GM18502 (cell line): ENCODE data around the gene RPTOR.
A peak's percentile ranks its signal among the peaks of the same experiment; 100 is the strongest.

ENCODE experiments used
- ATAC-seq: cut with Tn5 transposase; IDR thresholded peaks from one replicate; pipeline ENCODE4 v1.9.1; 2021; ENCODE audit warnings: mild to moderate bottlenecking; ENCODE audit not compliant: unreplicated experiment, poor library complexity

RPTOR gene

DNA sequence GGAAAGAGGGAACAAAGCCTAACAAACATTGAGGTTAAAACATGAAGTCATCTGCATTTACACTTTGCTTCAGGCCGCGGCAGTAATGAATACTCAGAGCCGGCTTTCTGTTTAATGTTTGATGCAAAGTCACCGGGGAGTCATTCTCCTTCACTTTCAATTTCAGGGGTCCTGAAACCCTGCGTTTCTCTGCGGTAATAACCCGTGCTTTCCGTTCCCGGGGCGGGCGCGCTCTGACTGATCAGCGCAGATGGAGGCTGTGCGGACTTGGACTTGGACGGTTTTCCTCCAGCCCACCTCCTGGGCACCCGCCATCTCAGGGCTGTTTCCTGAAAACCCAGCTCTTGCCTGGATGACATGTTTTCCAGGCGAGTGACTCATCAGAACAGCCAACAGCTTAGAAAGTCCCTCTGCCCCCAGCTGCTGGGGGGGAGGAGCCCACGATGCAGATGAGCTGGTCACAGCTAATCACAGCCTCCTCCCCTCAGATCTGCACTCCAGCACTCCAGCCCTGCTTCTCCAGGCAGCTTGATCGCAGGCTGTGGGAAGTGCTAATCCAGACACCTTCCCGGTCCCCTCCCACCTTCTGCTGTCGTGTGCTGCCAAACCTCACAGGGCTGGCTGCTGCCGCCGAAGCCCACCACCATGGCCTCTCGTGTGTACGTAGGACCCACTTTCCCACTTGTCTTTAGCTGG lies 288.4 kb downstream of the RPTOR start:
- ATAC-seq, result peak; percentile 74

DNA sequence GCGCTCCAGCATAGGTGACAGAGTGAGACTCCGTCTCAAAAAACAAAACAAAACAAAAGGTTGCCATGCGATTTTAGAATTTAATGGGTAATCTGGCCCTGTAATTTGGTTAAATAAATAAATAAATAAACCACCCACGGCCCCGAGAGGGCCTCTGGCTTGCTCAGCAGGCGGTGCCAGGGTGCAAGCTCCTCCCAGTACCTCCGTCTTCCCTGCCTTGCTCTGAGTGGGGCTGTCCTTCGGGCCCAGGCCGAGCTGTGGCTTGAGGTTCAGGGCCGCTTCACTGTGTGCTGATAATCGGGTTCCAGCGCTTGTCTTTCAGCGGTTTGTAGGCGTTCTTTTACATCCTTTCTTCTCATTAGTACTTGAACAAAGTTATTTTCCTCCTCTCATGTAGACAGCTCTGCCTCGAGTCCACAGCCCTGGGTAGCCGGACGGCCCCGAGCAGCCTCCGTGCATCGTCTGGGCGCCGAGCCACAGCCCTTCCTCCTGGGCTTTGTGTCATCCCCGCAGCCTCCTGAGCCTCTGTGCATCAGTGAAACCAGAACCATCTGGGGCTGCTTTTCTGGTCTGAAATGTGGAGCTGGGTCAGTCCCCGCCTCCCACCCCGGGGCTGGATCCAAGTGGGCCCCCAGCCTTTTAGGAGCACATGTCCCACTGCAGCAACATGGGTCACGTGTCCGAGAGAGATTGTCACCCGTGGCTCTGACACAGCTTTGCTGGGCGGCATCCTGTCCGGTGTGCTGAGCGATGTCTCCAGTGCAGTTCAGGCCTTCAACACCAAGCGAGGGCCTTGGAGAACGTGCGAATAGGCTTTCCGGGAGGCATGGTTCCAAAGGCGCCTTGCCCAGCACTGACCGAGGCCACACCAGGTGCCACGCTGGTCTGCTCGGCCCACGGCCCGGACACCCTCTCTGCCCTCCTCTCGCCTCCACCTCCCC lies 289.6 kb downstream of the RPTOR start:
- ATAC-seq, result no peak

DNA sequence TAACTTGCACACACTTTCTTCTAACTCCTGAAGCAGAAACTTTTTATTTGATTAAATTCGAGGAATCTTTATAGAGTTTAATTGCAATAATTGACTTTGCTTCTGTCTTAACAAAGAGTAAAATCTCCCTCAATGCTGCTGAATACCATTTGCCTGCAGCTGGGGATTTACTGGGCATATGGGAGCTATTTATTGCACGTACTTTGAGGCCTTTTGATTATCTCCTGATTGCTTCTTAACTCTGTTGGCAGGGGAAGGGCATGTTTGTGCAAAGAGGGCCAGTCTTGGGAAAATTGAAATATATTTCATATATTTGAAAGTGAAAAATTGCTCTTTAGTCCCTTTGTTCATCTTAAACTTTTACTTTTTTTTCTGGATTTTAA lies 290.2 kb downstream of the RPTOR start:
- no peak for ATAC-seq

DNA sequence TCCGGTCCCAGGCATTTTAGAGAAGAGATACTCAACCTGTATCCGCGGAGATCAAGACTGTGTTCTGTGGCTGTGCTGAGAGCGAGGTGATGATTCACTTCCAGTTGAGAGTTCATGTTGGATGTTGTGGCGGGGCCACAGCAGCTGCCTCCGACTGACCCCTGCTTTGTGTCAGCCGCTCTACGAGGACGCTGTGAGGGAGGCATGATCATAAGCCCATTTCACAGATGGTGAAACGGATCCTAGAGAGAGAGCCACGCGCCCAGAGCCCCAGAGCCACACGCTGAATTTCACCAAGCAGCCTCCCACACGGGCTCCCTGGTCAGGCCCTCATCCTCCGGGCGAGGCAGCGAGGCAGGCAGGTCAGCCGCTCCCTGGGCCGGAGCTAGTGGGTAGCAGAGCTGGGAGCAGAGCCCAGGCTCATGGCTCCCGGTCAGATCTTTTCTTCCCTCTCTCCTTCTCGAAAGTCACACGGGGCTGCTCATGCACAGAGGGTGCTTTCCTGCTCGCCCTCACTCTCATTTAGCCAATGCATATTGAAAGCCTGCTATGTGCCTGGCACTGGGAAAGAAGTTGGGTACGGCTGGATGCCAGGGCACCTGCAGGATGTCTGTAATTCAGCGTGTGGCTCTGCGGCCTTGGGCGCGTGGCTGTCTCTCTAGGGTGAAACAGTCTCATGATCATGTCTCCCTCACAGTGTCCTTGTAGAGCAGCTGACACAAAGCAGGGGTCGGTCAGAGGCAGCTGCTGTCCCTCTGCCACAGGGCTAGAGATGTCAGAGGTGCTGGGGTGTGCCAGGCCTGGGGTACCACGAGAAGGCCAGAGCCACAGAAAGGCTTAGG lies 291.4 kb downstream of the RPTOR start:
- ATAC-seq, result no peak

DNA sequence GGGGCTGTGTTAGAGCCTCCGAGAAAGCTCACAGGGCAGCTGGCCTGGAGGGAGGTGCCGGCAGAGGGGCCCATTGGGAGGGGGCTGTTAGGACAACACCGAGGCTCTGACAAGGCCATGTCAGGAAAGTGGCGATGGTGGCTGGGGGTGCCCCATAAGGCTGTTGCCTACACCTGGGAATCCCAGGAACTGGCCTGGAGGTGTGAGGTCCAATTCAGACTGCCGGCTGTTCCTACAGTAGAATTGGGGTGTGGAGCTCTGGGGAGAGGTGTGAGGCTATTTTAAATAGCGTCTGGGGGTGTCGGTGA lies 292.0 kb downstream of the RPTOR start:
- ATAC-seq, result no peak

DNA sequence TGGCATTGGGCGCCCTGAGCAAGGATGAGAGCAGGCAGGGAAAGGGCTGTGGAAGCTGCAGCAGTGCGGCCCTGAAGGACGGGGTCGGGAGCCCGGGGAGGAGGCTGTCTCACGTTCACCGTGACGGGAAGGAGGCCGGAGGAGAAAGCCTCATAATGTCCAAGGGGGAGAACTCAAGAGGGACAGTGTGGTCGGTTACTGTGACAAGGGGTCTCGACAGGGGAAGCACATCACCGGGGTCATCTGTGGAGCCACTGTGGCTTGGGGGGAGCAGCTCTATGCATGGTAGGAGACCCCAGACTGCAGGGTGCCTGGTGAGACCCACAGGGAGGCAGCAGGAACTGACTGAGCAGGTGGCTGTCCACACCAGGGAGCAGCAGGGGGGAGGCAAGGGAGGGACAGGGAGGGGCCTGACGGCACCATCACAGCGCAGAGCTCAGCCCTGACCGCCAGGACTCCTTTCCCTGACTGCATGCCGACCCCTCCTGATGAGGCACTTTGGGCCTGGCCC lies 292.4 kb downstream of the RPTOR start:
- no peak for ATAC-seq

DNA sequence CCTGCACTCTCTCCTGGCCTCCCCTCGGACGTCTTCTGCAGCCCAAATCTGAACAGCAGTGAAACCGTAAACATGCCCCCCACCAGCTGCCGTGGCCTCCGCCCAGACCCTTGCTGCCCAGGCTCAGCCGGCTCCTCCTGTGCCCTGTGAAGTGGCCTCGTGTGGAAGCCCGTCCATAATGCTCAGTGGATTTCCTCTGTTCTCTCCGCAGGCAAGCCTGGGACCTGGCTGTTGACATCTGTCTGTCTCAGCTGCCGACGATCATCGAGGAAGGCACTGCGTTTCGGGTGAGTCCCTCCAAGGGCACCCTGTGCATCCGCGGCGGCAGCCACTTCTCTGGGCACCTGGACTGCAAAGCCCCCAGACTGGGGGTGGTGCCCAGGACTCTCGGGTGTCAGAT lies 293.1 kb downstream of the RPTOR start:
- no peak for ATAC-seq

DNA sequence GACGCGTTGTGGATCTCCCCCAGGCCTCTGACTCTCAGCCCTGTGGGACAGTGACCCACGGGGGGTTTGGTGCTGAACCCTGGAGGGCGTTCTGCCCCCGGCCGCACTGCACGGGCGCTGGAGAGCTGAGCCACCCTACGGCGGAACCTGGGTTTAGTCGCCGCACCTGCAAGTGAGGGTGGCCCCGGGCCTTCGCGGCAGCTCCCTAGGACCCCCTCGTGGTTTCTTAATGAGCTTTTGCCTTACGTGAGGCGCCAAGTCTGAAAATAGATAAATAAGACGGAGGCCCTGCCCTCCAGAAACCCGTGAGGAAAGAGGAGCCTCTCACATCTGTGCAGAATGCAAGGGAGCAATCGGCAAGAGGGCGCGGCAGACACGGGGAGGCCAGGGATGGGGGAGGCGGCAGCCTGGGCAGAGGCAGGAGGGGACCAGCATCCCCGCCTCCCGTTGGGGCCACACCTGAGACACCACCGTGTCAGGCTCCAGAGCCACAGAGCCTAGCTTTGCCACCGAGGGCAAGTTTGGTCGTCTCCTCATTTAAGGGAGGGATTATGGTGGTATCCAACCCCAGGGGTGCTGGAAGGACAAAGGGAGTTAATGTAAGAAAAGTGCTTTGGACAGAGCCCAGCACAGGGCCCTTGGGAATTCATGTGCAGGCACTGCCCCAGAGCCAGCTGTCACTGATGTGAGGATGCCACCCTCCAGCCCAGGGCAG lies 293.8 kb downstream of the RPTOR start:
- ATAC-seq, result no peak

DNA sequence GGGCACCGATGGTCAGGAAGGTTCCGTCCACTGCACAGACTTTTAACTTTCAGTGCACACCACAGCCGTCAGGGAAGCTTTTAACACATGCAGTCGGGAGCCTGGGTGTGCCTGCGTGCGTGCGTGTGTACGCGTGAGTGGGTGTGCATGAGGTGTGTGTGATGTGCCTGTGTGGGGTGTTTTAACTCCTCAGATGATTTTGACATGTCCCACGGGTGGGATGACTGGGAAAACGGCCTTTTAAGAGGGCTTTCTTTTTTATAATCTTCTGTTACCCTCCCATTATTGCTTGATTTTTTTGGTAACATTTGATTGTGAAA lies 294.3 kb downstream of the RPTOR start:
- no peak for ATAC-seq

DNA sequence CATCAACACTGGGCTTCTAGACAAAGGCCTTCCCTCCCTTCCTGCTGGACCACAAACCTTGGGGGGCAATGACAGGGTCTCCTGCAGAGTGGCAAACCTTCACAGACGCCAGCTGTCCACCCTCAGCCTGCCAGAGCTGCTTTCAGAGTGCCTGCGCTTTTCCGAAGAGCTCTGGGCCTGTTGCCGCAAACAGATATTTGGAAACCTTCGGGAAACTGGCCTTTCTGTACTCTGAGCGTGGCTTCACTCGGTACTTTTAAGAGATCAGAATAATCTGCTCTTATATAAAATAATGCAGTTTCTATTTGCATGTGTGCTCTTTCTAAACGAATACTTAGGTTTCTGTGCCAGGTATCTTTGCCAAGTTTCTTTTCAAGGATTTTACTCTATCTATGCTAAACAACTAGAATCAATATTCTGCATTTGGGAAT lies 294.9 kb downstream of the RPTOR start:
- no peak for ATAC-seq

DNA sequence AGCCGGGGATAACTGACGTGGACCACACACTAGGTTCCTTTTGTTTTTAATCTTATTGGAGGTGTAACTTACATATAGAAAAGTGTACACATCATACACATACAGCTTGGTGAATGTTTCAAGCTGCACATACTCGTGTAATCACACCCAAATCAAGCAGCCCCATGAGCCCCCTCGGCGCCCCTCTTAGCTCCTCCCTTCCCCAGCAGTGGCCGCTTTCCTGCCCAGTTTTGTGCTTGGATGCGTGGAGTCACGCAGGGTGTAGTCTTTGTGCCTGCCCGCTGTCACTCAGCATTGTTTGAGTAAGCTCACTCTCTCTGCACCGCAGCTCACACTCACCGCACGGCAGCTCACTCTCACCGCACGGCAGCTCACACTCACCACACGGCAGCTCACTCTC lies 295.3 kb downstream of the RPTOR start:
- ATAC-seq, result no peak

DNA sequence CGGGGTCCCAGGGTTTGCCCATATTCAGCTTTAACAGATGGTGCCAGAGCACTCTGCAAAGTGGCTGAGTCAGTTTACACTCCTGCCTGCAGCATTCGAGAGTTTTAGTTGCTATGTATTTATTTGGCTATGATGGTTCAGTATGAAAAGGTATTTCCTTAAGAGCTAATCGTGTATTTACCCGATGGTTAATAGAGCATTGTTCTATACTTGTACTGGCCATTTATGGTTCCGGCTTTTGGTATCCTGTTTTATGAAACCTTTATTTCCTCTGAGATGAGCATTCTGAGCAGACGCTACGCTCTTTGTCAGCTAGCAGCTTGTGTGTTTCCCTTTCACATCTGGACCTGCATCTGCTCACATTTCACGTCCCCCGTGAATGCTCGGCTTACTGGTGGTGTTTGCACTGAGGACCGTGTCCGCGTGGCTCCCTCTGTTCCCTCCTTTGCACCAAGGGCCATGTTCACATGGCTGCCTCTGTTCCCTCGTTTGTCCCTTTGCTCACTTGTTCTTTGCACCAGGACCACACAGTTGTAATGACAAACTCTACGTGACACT lies 297.9 kb downstream of the RPTOR start:
- ATAC-seq, result no peak

DNA sequence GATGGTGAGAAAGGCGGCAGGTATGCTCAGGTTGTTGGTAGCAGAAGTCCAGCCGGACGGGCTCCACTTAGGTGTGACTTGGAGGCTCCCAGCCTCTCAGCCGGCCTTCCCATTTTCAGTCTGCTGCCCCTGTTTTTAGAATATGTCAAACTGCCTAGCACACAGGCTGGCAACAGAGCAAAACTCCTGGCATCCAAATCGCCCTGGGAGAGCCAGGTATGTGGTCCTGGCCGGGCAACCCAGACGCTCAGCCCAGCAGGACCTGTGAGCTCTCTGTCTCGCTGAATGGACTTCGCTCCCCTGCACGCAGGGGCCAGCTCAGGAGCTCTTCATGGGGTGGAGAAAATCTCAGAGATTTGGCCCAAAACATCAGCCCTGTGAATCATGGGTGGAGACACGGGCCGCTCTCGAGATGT lies 299.1 kb downstream of the RPTOR start:
- no peak for ATAC-seq

DNA sequence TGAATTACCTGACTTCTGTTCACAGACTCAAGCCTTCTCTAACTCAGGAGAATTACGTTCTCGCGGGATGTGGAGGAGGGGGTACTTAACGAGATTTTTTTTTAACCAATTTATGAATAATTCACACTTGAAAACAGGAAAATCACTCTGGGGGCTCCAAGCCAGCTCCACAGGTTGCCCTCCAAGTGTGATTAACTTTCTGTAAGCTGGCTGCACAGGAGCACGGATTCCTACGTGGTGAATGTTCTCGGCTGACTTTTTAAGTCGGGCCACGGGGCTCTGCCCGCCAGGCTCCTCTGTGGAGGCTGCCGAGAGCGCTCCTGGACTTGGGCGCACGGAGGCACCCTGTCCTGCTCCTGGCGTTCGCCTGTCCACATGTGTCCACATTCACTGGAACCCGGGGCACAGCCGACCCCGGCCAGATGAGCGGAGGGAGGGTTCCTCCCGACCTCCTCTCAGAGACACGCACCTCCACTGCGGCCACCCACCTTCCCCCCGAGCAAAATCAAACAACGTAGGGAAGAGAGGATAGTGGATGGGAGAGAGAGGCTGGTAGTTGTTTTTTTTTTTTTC lies 299.9 kb downstream of the RPTOR start:
- no peak for ATAC-seq

DNA sequence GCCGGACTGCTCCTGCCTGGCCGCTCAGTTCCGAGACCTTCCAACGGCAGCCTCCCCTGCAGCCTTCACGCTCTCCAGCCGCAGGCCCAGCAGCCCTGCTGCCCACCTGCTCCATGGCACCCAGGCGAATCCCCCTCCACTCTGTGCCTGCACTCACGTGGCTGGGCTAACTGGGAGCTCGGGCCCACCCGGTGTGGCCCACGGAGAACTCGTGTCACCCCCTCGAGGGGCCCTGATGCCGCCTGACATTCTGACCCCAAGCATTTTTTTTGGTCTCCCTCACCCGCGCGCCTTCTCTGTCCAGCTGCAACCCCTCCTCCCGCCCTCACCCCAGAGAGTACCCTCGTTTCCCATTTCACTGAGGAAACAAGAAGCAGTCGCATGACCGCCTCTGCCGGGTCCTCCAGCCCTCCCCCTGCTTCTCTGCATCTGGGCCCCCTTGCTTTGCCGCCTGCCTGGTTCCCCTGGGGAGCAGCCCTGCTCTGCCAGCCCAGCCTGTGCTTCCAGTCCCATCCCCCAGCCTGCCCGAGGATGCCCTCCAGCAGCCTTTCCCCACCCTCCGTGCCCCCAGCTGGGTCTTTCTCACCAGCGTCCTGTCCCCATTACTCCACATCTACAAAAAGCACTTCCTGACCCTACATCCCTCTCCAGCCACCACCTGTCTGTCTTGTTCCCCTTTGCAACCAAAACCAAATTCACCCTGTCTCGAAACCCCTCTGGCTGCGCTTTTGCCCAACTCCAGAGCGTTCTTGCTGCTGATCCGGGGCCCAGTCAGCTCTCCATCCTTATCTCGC lies 300.6 kb downstream of the RPTOR start:
- ATAC-seq, result no peak

DNA sequence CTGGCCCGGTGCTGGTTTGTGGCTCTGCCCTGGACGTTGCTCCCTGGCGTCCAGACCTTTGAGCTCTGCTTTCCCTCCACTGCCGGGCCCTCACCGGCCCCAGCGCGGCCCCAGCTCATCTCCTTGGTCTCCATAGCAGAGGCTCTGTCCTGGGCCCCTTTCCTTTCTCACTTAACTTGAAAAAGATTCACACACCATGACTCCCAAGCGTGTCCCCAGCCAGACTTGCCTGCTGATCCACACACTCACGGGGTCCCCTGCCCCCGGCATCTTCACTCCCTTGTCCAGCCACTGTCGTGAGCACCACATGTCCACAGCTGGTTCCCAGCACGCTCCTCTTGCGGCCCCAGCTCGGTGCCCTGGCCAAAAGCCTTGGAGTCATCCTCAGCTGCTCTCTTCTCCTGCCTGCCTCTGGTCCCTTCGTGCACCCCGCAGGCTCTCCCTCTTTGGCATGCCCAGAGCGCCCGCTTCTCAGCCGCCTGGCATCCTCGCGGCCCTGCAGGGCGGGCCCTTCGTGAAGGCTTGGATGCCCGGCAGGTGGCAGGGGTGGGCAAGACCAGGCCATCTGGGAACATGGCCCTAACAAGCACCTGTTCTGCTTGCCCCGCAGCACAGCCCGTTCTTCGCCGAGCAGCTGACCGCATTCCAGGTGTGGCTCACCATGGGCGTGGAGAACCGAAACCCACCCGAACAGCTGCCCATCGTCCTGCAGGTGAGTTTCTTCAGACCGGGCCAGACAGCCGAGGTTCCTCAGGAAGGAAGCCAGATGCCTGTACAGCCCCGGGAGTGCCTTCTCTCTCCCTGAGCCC lies 301.4 kb downstream of the RPTOR start:
- no peak for ATAC-seq

DNA sequence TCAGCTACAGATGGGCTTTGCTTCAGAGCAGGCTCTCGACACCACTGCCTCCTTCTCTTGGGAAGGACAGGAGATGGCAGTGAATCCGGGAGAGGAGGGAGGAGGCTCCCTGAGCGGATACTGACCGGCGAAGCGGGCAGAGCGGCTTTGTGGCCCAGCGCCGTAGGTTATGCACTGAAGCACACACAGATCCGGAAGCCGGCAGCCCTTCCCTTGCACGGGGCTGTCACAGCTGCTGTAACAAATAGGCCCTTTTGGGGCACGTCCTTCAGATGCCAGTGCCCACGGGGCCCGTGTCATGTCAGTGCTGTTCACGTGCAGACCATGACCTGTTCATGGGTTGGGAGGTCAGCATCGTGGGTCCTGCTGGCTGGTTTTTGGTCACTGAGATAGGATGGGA lies 302.3 kb downstream of the RPTOR start:
- ATAC-seq, result no peak
